ENCODE measurements around the gene MTMR6. TPM values are rescaled to one million over a fixed set of nuclear protein-coding genes. Genes with fewer than 3 reads are reported as not detected.

Gene MTMR6
- total RNA-seq, 1 experiment from 2014 or later, result 10.8 TPM

DNA sequence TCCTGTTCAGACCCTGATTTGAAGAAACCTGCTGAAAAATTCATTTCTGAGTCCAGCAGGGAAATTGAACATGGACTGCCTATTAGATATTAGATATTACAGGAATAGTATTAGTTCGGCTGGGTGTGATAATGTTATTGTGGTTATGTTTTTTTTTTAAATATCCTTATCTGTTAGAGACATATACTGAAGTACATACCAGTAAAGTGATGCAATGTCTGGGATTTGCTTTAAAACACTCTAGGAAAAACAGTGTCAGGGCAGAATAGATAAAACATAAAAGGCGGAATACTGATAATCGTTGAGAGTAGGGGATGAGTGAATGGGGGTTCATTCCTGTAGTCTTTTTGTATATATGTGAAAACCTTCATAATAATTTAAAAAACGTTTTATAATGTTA is 86.5 kb downstream of the MTMR6 start:
- Histone ChIP-seq H3K4me1 (replicated peaks; ENCODE audit: insufficient read depth) (no peaks in the 10 kb centered on the region), H3K4me3 (no peak overlapping the region), H3K27ac (no peak overlapping the region), H3K36me3 (ENCODE audit: low read depth) (no peaks in the 10 kb centered on the region), H4K20me1 (ENCODE audit: insufficient read depth) (no peaks in the 10 kb centered on the region), H3K79me2 (ENCODE audit: low read depth) (no peaks in the 10 kb centered on the region), H3K4me2 (no peak overlapping the region), H3F3A (ENCODE audit: insufficient read depth, low read depth) (no peaks in the 10 kb centered on the region), H3K9me3 (ENCODE audit: insufficient read depth, low read depth) (no peaks in the 10 kb centered on the region), H2AFZ (no peak overlapping the region), H3K9me2 (ENCODE audit: insufficient read depth) (no peaks in the 10 kb centered on the region), H3K27me3 (ENCODE audit: insufficient read depth, low read depth) (peaks cover 99% of the 10 kb centered on the region)
- intact Hi-C loops (cut with micrococcal nuclease; ENCODE audit: unreplicated experiment), result no loop called here
- no peak for DNase-seq
- TF ChIP-seq, protein P1, sequence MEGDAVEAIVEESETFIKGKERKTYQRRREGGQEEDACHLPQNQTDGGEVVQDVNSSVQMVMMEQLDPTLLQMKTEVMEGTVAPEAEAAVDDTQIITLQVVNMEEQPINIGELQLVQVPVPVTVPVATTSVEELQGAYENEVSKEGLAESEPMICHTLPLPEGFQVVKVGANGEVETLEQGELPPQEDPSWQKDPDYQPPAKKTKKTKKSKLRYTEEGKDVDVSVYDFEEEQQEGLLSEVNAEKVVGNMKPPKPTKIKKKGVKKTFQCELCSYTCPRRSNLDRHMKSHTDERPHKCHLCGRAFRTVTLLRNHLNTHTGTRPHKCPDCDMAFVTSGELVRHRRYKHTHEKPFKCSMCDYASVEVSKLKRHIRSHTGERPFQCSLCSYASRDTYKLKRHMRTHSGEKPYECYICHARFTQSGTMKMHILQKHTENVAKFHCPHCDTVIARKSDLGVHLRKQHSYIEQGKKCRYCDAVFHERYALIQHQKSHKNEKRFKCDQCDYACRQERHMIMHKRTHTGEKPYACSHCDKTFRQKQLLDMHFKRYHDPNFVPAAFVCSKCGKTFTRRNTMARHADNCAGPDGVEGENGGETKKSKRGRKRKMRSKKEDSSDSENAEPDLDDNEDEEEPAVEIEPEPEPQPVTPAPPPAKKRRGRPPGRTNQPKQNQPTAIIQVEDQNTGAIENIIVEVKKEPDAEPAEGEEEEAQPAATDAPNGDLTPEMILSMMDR (conservative IDR thresholded peaks at IDR 0.05), result no peak
- TF ChIP-seq EZH2 (IDR thresholded peaks at IDR 0.05; ENCODE audit: low read depth), result no peak
- BruUV-seq (replicated peaks), result no TSS peak
- POLR2A ChIA-PET (ENCODE audit: unreplicated experiment), result no interaction called here
- CTCF ChIA-PET, result no interaction called here

DNA sequence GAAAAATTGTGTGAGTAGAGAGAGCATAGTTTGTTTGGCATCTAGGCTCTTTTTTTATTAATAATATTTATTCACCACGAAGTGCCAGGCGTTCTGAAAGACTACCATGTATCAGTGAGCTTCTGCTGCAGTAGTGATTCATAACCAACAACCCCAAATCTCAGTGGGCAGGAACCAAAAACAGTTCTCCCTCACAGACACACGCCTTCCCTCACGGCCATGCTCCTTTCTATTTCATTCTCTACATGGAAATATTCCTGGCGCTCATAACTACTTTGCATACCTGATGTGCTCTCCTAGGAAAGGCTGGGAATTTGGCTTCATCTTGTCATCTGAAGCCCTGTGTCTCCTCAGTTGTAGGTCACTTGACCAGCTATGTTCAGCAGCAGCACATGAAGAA is 88.6 kb downstream of the MTMR6 start:
- no peak for TF ChIP-seq EZH2 (IDR thresholded peaks at IDR 0.05; ENCODE audit: low read depth)
- TF ChIP-seq, protein P1 (conservative IDR thresholded peaks at IDR 0.05), result no peak
- no peak overlapping the region for H2AFZ ChIP-seq
- H3K9me3 ChIP-seq (ENCODE audit: insufficient read depth, low read depth), result no peaks in the 10 kb centered on the region
- no peak for DNase-seq
- no TSS peak for BruUV-seq (replicated peaks)
- H3K27ac ChIP-seq, result no peak overlapping the region
- H3F3A ChIP-seq (ENCODE audit: insufficient read depth, low read depth), result no peaks in the 10 kb centered on the region
- ChIA-PET CTCF (no interaction called here), POLR2A (ENCODE audit: unreplicated experiment) (no interaction called here)
- no peaks in the 10 kb centered on the region for H4K20me1 ChIP-seq (ENCODE audit: insufficient read depth)
- H3K4me3 ChIP-seq, result no peak overlapping the region
- no peaks in the 10 kb centered on the region for H3K79me2 ChIP-seq (ENCODE audit: low read depth)
- intact Hi-C loops (cut with micrococcal nuclease; ENCODE audit: unreplicated experiment), result no loop called here
- no peak overlapping the region for H3K4me2 ChIP-seq
- H3K27me3 ChIP-seq (ENCODE audit: insufficient read depth, low read depth), result peaks cover 92% of the 10 kb centered on the region
- H3K36me3 ChIP-seq (ENCODE audit: low read depth), result no peaks in the 10 kb centered on the region
- H3K4me1 ChIP-seq (replicated peaks; ENCODE audit: insufficient read depth), result no peaks in the 10 kb centered on the region
- H3K9me2 ChIP-seq (ENCODE audit: insufficient read depth), result no peaks in the 10 kb centered on the region

DNA sequence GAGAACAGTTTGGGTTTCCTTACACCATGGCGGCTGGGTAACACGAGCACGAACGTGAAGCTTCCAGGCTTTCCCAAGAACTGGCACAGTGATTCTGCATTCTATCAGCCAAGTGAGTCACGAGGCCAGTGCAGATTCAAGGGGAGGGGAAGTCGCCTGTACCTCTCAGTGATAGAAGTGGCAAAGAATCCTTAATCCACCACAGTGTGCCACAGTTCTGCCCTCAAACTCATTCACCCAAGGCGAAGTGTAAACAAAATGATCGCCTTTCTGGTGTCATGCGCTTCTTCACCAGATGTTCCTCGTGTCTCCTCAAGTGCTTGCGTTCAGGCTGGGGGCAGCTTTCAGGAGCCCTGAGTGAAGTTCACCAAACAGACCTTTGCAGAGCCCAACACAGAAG is 90.3 kb downstream of the MTMR6 start:
- H3K79me2 ChIP-seq (ENCODE audit: low read depth), result no peaks in the 10 kb centered on the region
- H3K4me3 ChIP-seq, result no peak overlapping the region
- H3K9me3 ChIP-seq (ENCODE audit: insufficient read depth, low read depth), result no peaks in the 10 kb centered on the region
- H2AFZ ChIP-seq, result no peak overlapping the region
- H3K27me3 ChIP-seq (ENCODE audit: insufficient read depth, low read depth), result peaks cover 92% of the 10 kb centered on the region
- TF ChIP-seq, protein P1 (conservative IDR thresholded peaks at IDR 0.05), result no peak
- TF ChIP-seq EZH2 (IDR thresholded peaks at IDR 0.05; ENCODE audit: low read depth), result no peak
- ChIA-PET POLR2A (ENCODE audit: unreplicated experiment) (no interaction called here), CTCF (no interaction called here)
- no peaks in the 10 kb centered on the region for H3K9me2 ChIP-seq (ENCODE audit: insufficient read depth)
- H3F3A ChIP-seq (ENCODE audit: insufficient read depth, low read depth), result no peaks in the 10 kb centered on the region
- DNase-seq, result no peak
- no peaks in the 10 kb centered on the region for H4K20me1 ChIP-seq (ENCODE audit: insufficient read depth)
- H3K27ac ChIP-seq, result no peak overlapping the region
- no peaks in the 10 kb centered on the region for H3K4me1 ChIP-seq (replicated peaks; ENCODE audit: insufficient read depth)
- no peaks in the 10 kb centered on the region for H3K36me3 ChIP-seq (ENCODE audit: low read depth)
- no peak overlapping the region for H3K4me2 ChIP-seq
- no TSS peak for BruUV-seq (replicated peaks)
- intact Hi-C loops (cut with micrococcal nuclease; ENCODE audit: unreplicated experiment), result no loop called here

Other genes starting within 250 kb of the MTMR6 start
- 0.30 and 0.39 TPM in 2 replicates for gene PABPC3, start 191.4 kb downstream of the MTMR6 start, total RNA-seq (2021)
- gene AMER2, start 115.2 kb downstream of the MTMR6 start, total RNA-seq (2021), result not detected in 2 replicates
- gene NUP58, start 14.1 kb upstream of the MTMR6 start, total RNA-seq (2021), result 50.6 and 55.1 TPM in 2 replicates
- not detected in 2 replicates for gene ATP8A2, start 84.5 kb upstream of the MTMR6 start, total RNA-seq (2021)